Kidney glomerular epithelial cell (primary cell): ENCODE measurements around the gene CHRNA9.
"Not testable (repeated sequence)": the region's sequence is repeated elsewhere in the genome, so short reads cannot be mapped to it uniquely, and the experiment has no call there.

ENCODE experiments used
- DNase-seq: peaks from one replicate; lab custom pipeline; 2025; lab: John Stamatoyannopoulos, UW

Gene CHRNA9

DNA sequence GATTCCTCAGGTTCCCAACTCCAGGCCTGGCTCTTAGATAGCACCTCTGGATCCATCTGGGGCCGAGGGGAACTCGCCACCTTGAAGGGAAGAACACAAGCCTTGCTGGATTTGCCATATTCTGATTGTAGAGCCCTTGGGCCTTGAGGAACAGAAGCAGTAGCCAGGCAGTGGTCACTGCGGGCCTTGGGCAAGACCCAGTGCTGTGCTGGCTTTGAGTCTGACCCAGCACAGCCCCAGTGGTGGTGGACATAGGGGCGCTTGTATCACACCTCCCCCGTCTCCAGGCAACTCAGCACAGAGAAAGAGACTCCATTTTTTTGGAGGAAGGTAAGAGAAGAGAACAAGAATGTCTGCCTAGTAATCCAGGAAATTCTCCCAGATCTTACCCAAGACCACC lies 45.5 kb downstream of the CHRNA9 start:
- no peak for DNase-seq

DNA sequence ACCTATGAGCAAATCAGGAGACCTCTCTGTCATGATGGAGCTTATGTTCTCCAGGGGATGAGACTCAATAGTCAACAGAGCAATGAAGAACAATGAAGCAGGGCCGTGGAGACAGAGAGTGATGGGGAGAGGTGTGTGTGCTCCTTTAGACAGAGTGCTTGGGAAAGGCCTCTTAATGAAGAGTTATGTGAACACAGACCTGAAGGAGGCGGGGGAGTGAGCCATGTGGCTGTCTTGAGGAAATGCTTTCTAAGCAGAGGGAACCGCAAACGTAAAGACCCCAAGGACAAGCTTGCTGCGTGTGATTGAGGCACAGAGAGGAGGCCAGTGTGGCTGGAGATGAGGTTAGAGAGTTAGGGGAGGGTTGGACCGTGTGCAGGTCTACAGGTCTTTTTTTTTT lies 53.1 kb downstream of the CHRNA9 start:
- DNase-seq: no peak

GRCh38 chr4:40389986-40390385 lies 54.9 kb downstream of the CHRNA9 start:
- DNase-seq: no peak

DNA sequence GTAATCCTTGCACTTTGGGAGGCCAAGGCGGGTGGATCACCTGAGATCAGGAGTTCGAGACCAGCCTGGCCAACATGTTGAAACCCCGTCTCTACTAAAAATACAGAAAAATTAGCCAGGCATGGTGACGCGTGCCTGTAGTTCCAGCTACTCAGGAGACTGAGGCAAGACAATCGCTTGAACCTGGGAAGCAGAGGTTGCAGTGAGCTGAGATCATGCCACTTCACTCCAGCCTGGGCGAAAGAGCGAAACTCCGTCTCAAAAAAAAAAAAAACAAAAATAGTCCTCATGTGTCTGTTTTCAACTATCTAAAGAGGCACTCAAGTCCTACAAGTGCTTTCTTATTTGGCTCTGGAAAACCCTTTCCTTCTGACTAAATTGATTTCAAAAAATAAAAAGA lies 57.1 kb downstream of the CHRNA9 start:
- not testable (repeated sequence) for DNase-seq

GRCh38 chr4:40394236-40394635 lies 59.1 kb downstream of the CHRNA9 start:
- no peak for DNase-seq

DNA sequence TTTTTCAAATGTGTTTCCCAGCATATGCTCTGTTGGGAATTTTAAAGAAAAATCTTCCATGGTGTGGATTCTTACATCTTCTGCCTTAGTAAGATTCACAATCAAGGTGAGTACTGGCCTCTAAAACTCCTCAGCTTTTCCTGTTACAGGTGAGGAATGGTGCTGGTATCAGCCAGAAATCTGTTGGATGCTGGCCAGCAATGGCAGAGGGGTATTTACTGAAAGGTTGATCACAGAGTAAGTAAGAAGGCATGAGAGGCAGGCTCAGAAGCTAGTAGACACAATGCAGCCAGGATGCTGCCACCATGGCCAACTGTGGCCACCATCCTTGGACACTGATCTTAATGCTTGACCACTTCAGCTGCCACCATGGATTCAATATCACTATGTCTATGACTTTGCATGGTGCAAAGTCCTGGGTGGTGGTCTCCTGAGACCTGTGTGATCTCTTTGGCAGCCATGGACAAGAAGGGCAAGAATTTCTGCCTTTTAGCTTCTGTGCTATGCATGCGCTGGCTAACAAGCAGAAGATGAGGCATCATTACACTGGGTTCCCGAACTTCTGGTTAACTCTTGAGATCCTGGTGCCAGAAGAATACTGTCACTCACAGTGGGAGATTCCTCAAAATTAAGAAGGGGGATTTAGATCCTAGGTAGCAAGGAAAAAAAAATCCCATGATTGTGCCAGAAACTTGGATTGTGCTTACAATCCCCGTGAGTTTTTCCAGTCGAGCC lies 60.2 kb downstream of the CHRNA9 start:
- DNase-seq: no peak

- peak; percentile 75 for DNase-seq
Observed at GRCh38 chr4:40395908-40396793, 61.0 kb downstream of the CHRNA9 start.

GRCh38 chr4:40399578-40399977 lies 64.4 kb downstream of the CHRNA9 start:
- no peak for DNase-seq

DNA sequence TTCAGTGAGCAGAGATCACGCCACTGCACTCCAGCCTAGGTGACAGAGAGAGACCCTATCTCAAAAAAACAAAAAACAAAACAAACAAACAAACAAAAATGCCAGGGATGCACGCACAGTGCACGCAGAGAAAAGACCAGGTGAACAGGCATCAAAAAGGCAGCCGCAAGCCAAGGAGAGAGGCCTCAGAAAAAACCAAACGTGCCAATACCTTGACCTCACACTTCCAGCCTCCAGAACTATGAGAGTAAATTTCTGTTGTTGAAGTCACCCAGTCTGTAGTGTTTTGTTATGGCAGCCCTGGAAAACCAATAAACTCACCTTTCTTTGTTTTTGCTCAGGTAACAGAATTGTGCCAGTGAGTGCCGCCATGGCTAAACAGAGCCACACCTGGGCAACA lies 66.0 kb downstream of the CHRNA9 start:
- DNase-seq: no peak

DNA sequence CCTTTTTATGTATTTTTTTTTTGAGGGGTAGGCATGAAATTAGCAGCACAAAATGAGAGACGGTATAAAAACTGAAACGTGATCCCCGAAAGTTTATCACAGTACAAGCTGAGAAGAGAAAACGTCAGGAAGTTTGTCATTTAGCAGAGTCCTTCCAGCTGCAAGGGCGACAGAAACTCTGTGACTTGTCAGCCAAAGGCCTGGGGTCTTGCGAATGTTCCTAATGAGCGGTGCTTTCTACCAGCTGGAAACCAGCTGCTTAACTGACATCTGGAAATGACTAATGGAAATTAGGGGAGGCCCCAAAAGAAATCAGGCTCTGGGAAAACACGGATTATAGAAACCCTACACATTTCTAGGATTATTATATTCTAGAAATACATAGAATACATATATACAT lies 66.5 kb downstream of the CHRNA9 start:
- no peak for DNase-seq

- DNase-seq: no peak
Observed at GRCh38 chr4:40402556-40402955, 67.4 kb downstream of the CHRNA9 start.

GRCh38 chr4:40403081-40403480 lies 67.9 kb downstream of the CHRNA9 start:
- no peak for DNase-seq
